T-cell (primary cell): ENCODE data around the gene EVC. TPM values are rescaled to one million over a fixed set of nuclear protein-coding genes. Genes with fewer than 3 reads are reported as not detected.

ENCODE experiments used
- ATAC-seq, 4 experiments: fragments of 200-7000 bp in 3 of 4; fragments of 150-1000 bp in 1 of 4; cut with Tn5 transposase; replicated peaks in 1 of 4; 1 replicate in 3 of 4; 2 replicates in 1 of 4; pipeline ENCODE4 v1.10.0; 2021; ENCODE audit warnings: moderate library complexity in 3 of 4, mild to moderate bottlenecking in 2 of 4, moderate number of reproducible peaks in 1 of 4
- CTCF ChIA-PET, 2 donors: fragments of 300-600 bp; sonication (Branson Sonifier 250); formaldehyde crosslinking; loops; one replicate each; lab custom pipeline; 2022; ENCODE audit warnings: antibody characterized with exemption in 2 of 2; lab: Charles Lee
- POLR2A ChIA-PET, 2 donors: fragments of 300-600 bp; sonication (Branson Sonifier 250); formaldehyde crosslinking; loops; one replicate each; lab custom pipeline; 2022; ENCODE audit warnings: antibody characterized with exemption in 2 of 2; lab: Charles Lee
- DNase-seq, 35 experiments: peaks; one replicate each; pipeline versions ENCODE4 v3.0.0 to v3.0.0-alpha.2; 2013 to 2023
- H3K27ac ChIP-seq: one replicate; pipeline ENCODE4 v1.5.1; 2013; ENCODE audit warnings: low read length
- H3K27me3 ChIP-seq, 2 experiments: replicated peaks in 1 of 2; 1 replicate in 1 of 2; 2 replicates in 1 of 2; pipeline versions ENCODE4 v1.6.1 to v1.7.0; 2013; ENCODE audit warnings: low read length in 1 of 2, mixed read lengths in 1 of 2; ENCODE audit not compliant: control insufficient read depth in 2 of 2, insufficient read depth in 2 of 2; ENCODE audit errors: extremely low read depth in 1 of 2
- H3K36me3 ChIP-seq, 2 donors: 1 replicate in 1 of 2; 2 replicates in 1 of 2; pipeline versions ENCODE4 v1.6.1 to v1.7.0; 2013; ENCODE audit warnings: low read length in 1 of 2; ENCODE audit not compliant: control insufficient read depth in 2 of 2, insufficient read depth in 1 of 2; ENCODE audit errors: extremely low read depth in 1 of 2
- H3K4me1 ChIP-seq, 2 experiments: 1 replicate in 1 of 2; 2 replicates in 1 of 2; pipeline versions ENCODE4 v1.6.1 to v1.7.0; 2013; ENCODE audit warnings: low read length in 2 of 2, mixed read lengths in 1 of 2; ENCODE audit not compliant: insufficient read depth in 2 of 2, control insufficient read depth in 1 of 2; ENCODE audit errors: extremely low read depth in 1 of 2
- H3K4me3 ChIP-seq, 2 donors: 1 replicate in 1 of 2; 2 replicates in 1 of 2; pipeline versions ENCODE4 v1.5.1 to v1.7.0; 2013; ENCODE audit warnings: mild to moderate bottlenecking in 2 of 2, low read length in 1 of 2, moderate library complexity in 1 of 2; ENCODE audit not compliant: control insufficient read depth in 1 of 2; ENCODE audit errors: extremely low read depth in 1 of 2
- H3K9me3 ChIP-seq: 2 replicates; pipeline ENCODE4 v1.7.0; 2013
- H3K27ac Mint-ChIP-seq, 2 donors: one replicate each; pipeline ENCODE4 v1.8.0; 2020 to 2021; ENCODE audit warnings: mild to moderate bottlenecking in 2 of 2, mixed read lengths in 2 of 2
- H3K27me3 Mint-ChIP-seq, 2 donors: one replicate each; pipeline ENCODE4 v1.8.0; 2021 to 2022; ENCODE audit warnings: mixed read lengths in 2 of 2
- H3K36me3 Mint-ChIP-seq: one replicate; pipeline ENCODE4 v1.8.0; 2021; ENCODE audit warnings: mixed read lengths
- H3K4me1 Mint-ChIP-seq, 3 donors: one replicate each; pipeline ENCODE4 v1.8.0; 2020 to 2022; ENCODE audit warnings: mixed read lengths in 3 of 3, mild to moderate bottlenecking in 1 of 3
- H3K4me3 Mint-ChIP-seq, 3 donors: one replicate each; pipeline ENCODE4 v1.8.0; 2020 to 2022; ENCODE audit warnings: mild to moderate bottlenecking in 3 of 3, mixed read lengths in 3 of 3, moderate library complexity in 3 of 3
- H3K9me3 Mint-ChIP-seq, 3 donors: one replicate each; pipeline ENCODE4 v1.8.0; 2020 to 2022; ENCODE audit warnings: mixed read lengths in 3 of 3
- WGBS: methylation state at CpG from one replicate; pipeline ENCODE4 v1.1.5; 2013; ENCODE audit warnings: missing lambda C conversion rate; ENCODE audit not compliant: insufficient coverage; 5-methylcytosine and 5-hydroxymethylcytosine counted together
- total RNA-seq, 35 experiments: library from RNA in 6 of 35; stranded (reverse) in 6 of 35; fragments of 120-200 nt in 1 of 35; gene quantifications; one replicate each; pipeline versions ENCODE4 v1.2.1 to v1.2.4 and lab custom pipeline; 2013 to 2026

The EVC gene
- total RNA-seq, 5 donors from 2014 or later (not counting 1 experiment from before 2014, with no cell fraction given), result 0.40 to 3.6 (median 1.6) TPM

GRCh38 chr4:5842456-5842855 is 131.5 kb downstream of the EVC start:
- Histone ChIP-seq H3K36me3 (no peaks in the 10 kb centered on the region), H3K9me3 (no peaks in the 10 kb centered on the region), H3K4me3 (no peak overlapping the region), H3K27ac (no peak overlapping the region), H3K27me3 (peaks cover 0 to 8% of the 10 kb centered on the region in 2 experiments), H3K4me1 (no peaks in the 10 kb centered on the region)
- CTCF ChIA-PET, result no interaction called here
- DNase-seq, result no peak
- Mint-ChIP-seq H3K27ac (no peak overlapping the region), H3K4me3 (no peak overlapping the region), H3K4me1 (no peaks in the 10 kb centered on the region), H3K36me3 (no peaks in the 10 kb centered on the region), H3K9me3 (peaks cover 0 to 3% (median 0%) of the 10 kb centered on the region in 3 donors), H3K27me3 (no peaks in the 10 kb centered on the region)
- ATAC-seq, result no peak
- POLR2A ChIA-PET, result no interaction called here
- 78% methylated on average over 2 of the region's 4 CpGs for WGBS

- no peak overlapping the region for H3K27ac ChIP-seq
- peaks cover 0 to 8% of the 10 kb centered on the region in 2 experiments for H3K27me3 ChIP-seq
- no peaks in the 10 kb centered on the region for H3K4me1 ChIP-seq
- no peaks in the 10 kb centered on the region for H3K36me3 Mint-ChIP-seq
- H3K27me3 Mint-ChIP-seq, result peaks cover 3 to 8% of the 10 kb centered on the region in 2 donors
- H3K9me3 ChIP-seq, result no peaks in the 10 kb centered on the region
- H3K9me3 Mint-ChIP-seq, result peaks cover 0 to 3% (median 0%) of the 10 kb centered on the region in 3 donors
- ChIA-PET POLR2A (no interaction called here), CTCF (no interaction called here)
- DNase-seq, result no peak
- H3K27ac Mint-ChIP-seq, result no peak overlapping the region
- H3K4me3 Mint-ChIP-seq, result no peak overlapping the region
- ATAC-seq, result no peak
- no peaks in the 10 kb centered on the region for H3K36me3 ChIP-seq
- H3K4me3 ChIP-seq, result no peak overlapping the region
- no peaks in the 10 kb centered on the region for H3K4me1 Mint-ChIP-seq
- WGBS, result 88% methylated on average over 11 of the region's 18 CpGs
Measured at GRCh38 chr4:5843573-5844530, 132.9 kb downstream of the EVC start.

GRCh38 chr4:5845035-5845905 is 134.3 kb downstream of the EVC start:
- H3K36me3 Mint-ChIP-seq, result no peaks in the 10 kb centered on the region
- 79% methylated on average over 12 of the region's 13 CpGs for WGBS
- H3K27ac Mint-ChIP-seq, result no peak overlapping the region
- Histone ChIP-seq H3K36me3 (no peaks in the 10 kb centered on the region), H3K9me3 (no peaks in the 10 kb centered on the region), H3K27ac (no peak overlapping the region), H3K27me3 (peaks cover 0 to 13% of the 10 kb centered on the region in 2 experiments), H3K4me1 (no peaks in the 10 kb centered on the region), H3K4me3 (no peak overlapping the region)
- peaks cover 11 to 13% of the 10 kb centered on the region in 2 donors for H3K27me3 Mint-ChIP-seq
- no peak overlapping the region for H3K4me3 Mint-ChIP-seq
- no peaks in the 10 kb centered on the region for H3K4me1 Mint-ChIP-seq
- DNase-seq (no peak), ATAC-seq (no peak)
- H3K9me3 Mint-ChIP-seq, result peaks cover 0 to 3% (median 0%) of the 10 kb centered on the region in 3 donors
- ChIA-PET POLR2A (no interaction called here), CTCF (no interaction called here)

- H3K27ac Mint-ChIP-seq, result no peak overlapping the region
- H3K27ac ChIP-seq, result no peak overlapping the region
Measured at GRCh38 chr4:5851637-5852301, 140.8 kb downstream of the EVC start.

GRCh38 chr4:5852523-5853202 is 141.7 kb downstream of the EVC start:
- DNase-seq (no peak), ATAC-seq (no peak)
- no peak overlapping the region for H3K4me3 Mint-ChIP-seq
- no peaks in the 10 kb centered on the region for H3K36me3 Mint-ChIP-seq
- H3K36me3 ChIP-seq, result no peaks in the 10 kb centered on the region
- no peak overlapping the region for H3K27ac ChIP-seq
- POLR2A ChIA-PET, result no interaction called here
- H3K27me3 ChIP-seq, result peaks cover 0 to 18% of the 10 kb centered on the region in 2 experiments
- no peaks in the 10 kb centered on the region for H3K9me3 ChIP-seq
- H3K4me3 ChIP-seq, result no peak overlapping the region
- CTCF ChIA-PET, result no interaction called here
- no peaks in the 10 kb centered on the region for H3K9me3 Mint-ChIP-seq
- no peaks in the 10 kb centered on the region for H3K4me1 Mint-ChIP-seq
- H3K27me3 Mint-ChIP-seq, result peaks cover 18 to 23% of the 10 kb centered on the region in 2 donors
- WGBS, result 58% methylated on average over 7 of the region's 9 CpGs
- no peaks in the 10 kb centered on the region for H3K4me1 ChIP-seq
- H3K27ac Mint-ChIP-seq, result no peak overlapping the region

More at GRCh38 chr4:5851637-5852301, 140.8 kb downstream of the EVC start:
- CTCF ChIA-PET, result no interaction called here
- H3K27me3 ChIP-seq, result peaks cover 0 to 18% of the 10 kb centered on the region in 2 experiments
- no peaks in the 10 kb centered on the region for H3K9me3 ChIP-seq
- no peaks in the 10 kb centered on the region for H3K36me3 ChIP-seq
- Mint-ChIP-seq H3K27me3 (peaks cover 18 to 23% of the 10 kb centered on the region in 2 donors), H3K9me3 (no peaks in the 10 kb centered on the region), H3K36me3 (no peaks in the 10 kb centered on the region), H3K4me1 (no peaks in the 10 kb centered on the region), H3K4me3 (no peak overlapping the region)
- DNase-seq (no peak), ATAC-seq (no peak)
- no peaks in the 10 kb centered on the region for H3K4me1 ChIP-seq
- WGBS, result 51% methylated on average over 3 of the region's 4 CpGs
- H3K4me3 ChIP-seq, result no peak overlapping the region
- POLR2A ChIA-PET, result no interaction called here
